ENCODE data around the gene ABHD12. TPM values are rescaled to one million over a fixed set of nuclear protein-coding genes. Genes with fewer than 3 reads are reported as not detected.

Gene ABHD12
- total RNA-seq, 1 donor from 2014 or later = 35.8 TPM

- DNase-seq (ENCODE audit: low spot score) = no peak
- intact Hi-C loops (cut with DNase I) = loop anchor here (5.0 kb wide), 1 partner anchor 101 kb away; no protein-coding TSS in a partner anchor
Measured at GRCh38 chr20:25296094-25297093, 94.2 kb downstream of the ABHD12 start.

- intact Hi-C loops (cut with DNase I) = loop anchor here (5.0 kb wide), 1 partner anchor 102 kb away; no protein-coding TSS in a partner anchor
- no peak for DNase-seq (ENCODE audit: low spot score)
Measured at GRCh38 chr20:25295386-25296093, 95.1 kb downstream of the ABHD12 start.

- no peak for DNase-seq (ENCODE audit: low spot score)
- intact Hi-C loops (cut with DNase I) = loop anchor here (5.0 kb wide), 1 partner anchor 103 kb away; no protein-coding TSS in a partner anchor
Measured at GRCh38 chr20:25294459-25295385, 95.9 kb downstream of the ABHD12 start.

GRCh38 chr20:25293910-25294458 lies 96.7 kb downstream of the ABHD12 start:
- intact Hi-C loops (cut with DNase I) = no loop called here
- DNase-seq (ENCODE audit: low spot score) = no peak

- no peak for DNase-seq (ENCODE audit: low spot score)
- intact Hi-C loops (cut with DNase I) = no loop called here
Measured at GRCh38 chr20:25293507-25293906, 97.1 kb downstream of the ABHD12 start.

- intact Hi-C loops (cut with DNase I) = no loop called here
- no peak for DNase-seq (ENCODE audit: low spot score)
Measured at GRCh38 chr20:25292176-25292891, 98.3 kb downstream of the ABHD12 start.

- intact Hi-C loops (cut with DNase I) = no loop called here
- no peak for DNase-seq (ENCODE audit: low spot score)
Measured at GRCh38 chr20:25291432-25292133, 99.1 kb downstream of the ABHD12 start.

GRCh38 chr20:25290646-25291431 lies 99.8 kb downstream of the ABHD12 start:
- intact Hi-C loops (cut with DNase I) = no loop called here
- no peak for DNase-seq (ENCODE audit: low spot score)

- DNase-seq (ENCODE audit: low spot score) = no peak
- intact Hi-C loops (cut with DNase I) = no loop called here
Measured at GRCh38 chr20:25289886-25290597, 100.6 kb downstream of the ABHD12 start.

GRCh38 chr20:25288291-25289181 lies 102.1 kb downstream of the ABHD12 start:
- DNase-seq (ENCODE audit: low spot score) = peak; percentile 70
- intact Hi-C loops (cut with DNase I) = no loop called here

- intact Hi-C loops (cut with DNase I) = no loop called here
Measured at GRCh38 chr20:25287631-25288290, 102.9 kb downstream of the ABHD12 start.

GRCh38 chr20:25286917-25287316 lies 103.7 kb downstream of the ABHD12 start:
- DNase-seq (ENCODE audit: low spot score) = no peak

More at GRCh38 chr20:25287631-25288290, 102.9 kb downstream of the ABHD12 start:
- no peak for DNase-seq (ENCODE audit: low spot score)

GRCh38 chr20:25285856-25286798 lies 104.5 kb downstream of the ABHD12 start:
- intact Hi-C loops (cut with DNase I) = no loop called here

More at GRCh38 chr20:25286917-25287316, 103.7 kb downstream of the ABHD12 start:
- intact Hi-C loops (cut with DNase I) = no loop called here

More at GRCh38 chr20:25285856-25286798, 104.5 kb downstream of the ABHD12 start:
- peak; percentile 70 for DNase-seq (ENCODE audit: low spot score)
